GM12878 (cell line): ENCODE data around the gene CD40LG. TPM values are rescaled to one million over a fixed set of nuclear protein-coding genes. Genes with fewer than 3 reads are reported as not detected.

Source experiments
- ATAC-seq: fragments of 200-7000 bp; cut with Tn5 transposase; 3 replicates; pipeline ENCODE4 v1.9.1; 2020; ENCODE audit warnings: mild to moderate bottlenecking, moderate library complexity
- BruUV-seq: library from RNA; stranded (reverse); fragments of 400-500 nt; replicated peaks from 2 replicates; lab custom pipeline; 2021; lab: Mats Ljungman, UMichigan
- CTCF ChIA-PET: fragments of 300-600 bp; sonication (Branson Sonifier 250); formaldehyde crosslinking; extraction: SDS; loops from one replicate; lab custom pipeline; 2021; ENCODE audit warnings: inconsistent platforms; lab: Yijun Ruan, JAX
- POLR2A ChIA-PET: fragments of 350-600 bp; formaldehyde crosslinking; extraction: SDS; loops from one replicate; lab custom pipeline; 2021; ENCODE audit warnings: inconsistent platforms; lab: Charles Lee
- RAD21 ChIA-PET: fragments of 300-600 bp; sonication (Branson Sonifier 250); formaldehyde crosslinking; loops from one replicate; lab custom pipeline; 2023; ENCODE audit warnings: antibody characterized with exemption; ENCODE audit not compliant: unreplicated experiment; lab: Charles Lee
- SMC1A ChIA-PET: fragments of 300-600 bp; sonication (Branson Sonifier 250); formaldehyde crosslinking; loops from one replicate; lab custom pipeline; 2023; ENCODE audit not compliant: unreplicated experiment, uncharacterized antibody; lab: Charles Lee
- DNase-seq: peaks from one replicate; pipeline ENCODE4 v3.0.0-alpha.2; 2011; ENCODE audit warnings: low read depth, low spot score
- FAIRE-seq: peaks from 3 replicates; lab custom pipeline; 2011; peaks lifted over from hg19 to GRCh38; lab: Jason Lieb, UNC
- H2AFZ ChIP-seq: 2 replicates; pipeline ENCODE4 v1.6.0; 2011; ENCODE audit warnings: low read depth, low read length, control low read depth; ENCODE audit not compliant: control insufficient read depth
- H3K27ac ChIP-seq: 2 replicates; pipeline ENCODE4 v1.5.1; 2011; ENCODE audit warnings: control low read depth; ENCODE audit not compliant: control insufficient read depth, insufficient read depth
- H3K27me3 ChIP-seq, 2 experiments: replicated peaks in 1 of 2; 2 replicates each; pipeline versions ENCODE4 v1.6.0 to v1.6.1; 2011; ENCODE audit warnings: low read length in 1 of 2; ENCODE audit not compliant: control insufficient read depth in 2 of 2, insufficient read depth in 2 of 2
- H3K36me3 ChIP-seq, 2 experiments: 2 replicates each; pipeline ENCODE4 v1.5.1; 2011; ENCODE audit warnings: low read length in 1 of 2; ENCODE audit not compliant: control insufficient read depth in 2 of 2, insufficient read depth in 2 of 2
- H3K4me1 ChIP-seq: 2 replicates; pipeline ENCODE4 v1.6.1; 2011; ENCODE audit warnings: mild to moderate bottlenecking, low read length, moderate library complexity, mixed read lengths; ENCODE audit not compliant: control insufficient read depth, insufficient read depth
- H3K4me2 ChIP-seq: 2 replicates; pipeline ENCODE4 v1.6.0; 2011; ENCODE audit warnings: control low read depth; ENCODE audit not compliant: control insufficient read depth, insufficient read depth
- H3K4me3 ChIP-seq: fragments of 200-600 bp; sonication (generic); 2 replicates; pipeline ENCODE4 v1.5.1; 2016
- H3K79me2 ChIP-seq: 2 replicates; pipeline ENCODE4 v1.6.0; 2011; ENCODE audit warnings: low read length; ENCODE audit not compliant: control insufficient read depth, insufficient read depth
- H3K9ac ChIP-seq: 2 replicates; pipeline ENCODE4 v1.8.0; 2011; ENCODE audit warnings: low read length, control low read depth, mixed read lengths; ENCODE audit not compliant: control insufficient read depth, insufficient read depth
- H3K9me3 ChIP-seq: replicated peaks from 3 replicates; pipeline ENCODE4 v1.5.1; 2011; ENCODE audit warnings: mild to moderate bottlenecking, low read length; ENCODE audit not compliant: control insufficient read depth, insufficient read depth
- H4K20me1 ChIP-seq: 2 replicates; pipeline ENCODE4 v1.6.0; 2011; ENCODE audit not compliant: control insufficient read depth, insufficient read depth
- DPF2 ChIP-seq: fragments of 450-650 bp; IDR thresholded peaks from 2 replicates; pipeline ENCODE4 v1.6.1; 2017; ENCODE audit warnings: mild to moderate bottlenecking
- HDGF ChIP-seq: fragments of 450-650 bp; IDR thresholded peaks from 2 replicates; pipeline ENCODE4 v1.6.1; 2016; ENCODE audit warnings: antibody characterized with exemption
- RB1 ChIP-seq: fragments of 450-650 bp; formaldehyde crosslinking; IDR thresholded peaks from 2 replicates; pipeline ENCODE4 v1.6.1; 2017; ENCODE audit warnings: mild to moderate bottlenecking, borderline replicate concordance
- STAT3 ChIP-seq: IDR thresholded peaks from 2 replicates; pipeline ENCODE4 v1.6.1; 2011; ENCODE audit warnings: low read depth, low read length, improper control_type of control experiment
- TCF7 ChIP-seq: IDR thresholded peaks from 2 replicates; pipeline ENCODE4 v1.6.1; 2014; ENCODE audit warnings: antibody characterized with exemption, borderline replicate concordance
- WGBS: methylation state at CpG from one replicate; pipeline ENCODE4 v1.1.6; 2016; ENCODE audit warnings: low lambda C conversion rate; ENCODE audit not compliant: insufficient replicate concordance, insufficient coverage; ENCODE audit errors: missing lambda C conversion rate; 5-methylcytosine and 5-hydroxymethylcytosine counted together
- in situ Hi-C: fragments of 300-500 bp; cut with MboI; formaldehyde crosslinking; loops from 9 replicates; pipeline ENCODE4 v1.14.3; 2018; ENCODE audit warnings: mixed read lengths
- intact Hi-C: fragments of 100-400 bp; cut with micrococcal nuclease; formaldehyde crosslinking; loops from one replicate; pipeline ENCODE4 v1.14.2; 2022; ENCODE audit not compliant: unreplicated experiment
- polyA plus RNA-seq, 11 experiments: library from polyadenylated mRNA; depleted of rRNA in 4 of 11; unstranded in 6 of 11; stranded (reverse) in 5 of 11; fragments of >200 nt; fragmentation: Nextera tagmentation in 4 of 11; fragmentation: Illumina TruSeq in 1 of 11; extraction: Ambion mirVana in 4 of 11; extraction: Trizol in 1 of 11; gene quantifications; 1 replicate in 1 of 11; 2 replicates in 10 of 11; pipeline versions ENCODE4 v1.2.1 to v1.2.3, GENCODE V29; 2011 to 2016; ENCODE audit warnings: inconsistent platforms in 2 of 11, missing spikeins in 2 of 11, low read depth in 1 of 11
- total RNA-seq, 4 experiments: library from RNA; depleted of rRNA in 3 of 4; stranded (reverse); fragments of >200 nt in 3 of 4; fragmentation: Illumina TruSeq in 1 of 4; extraction: Trizol in 1 of 4; gene quantifications; 2 replicates each; pipeline versions ENCODE4 v1.2.1 to v1.2.3, GENCODE V29; 2013 to 2021
- TF ChIP-seq, protein P1 (sequence below): IDR thresholded peaks from 2 replicates; pipeline ENCODE4 v1.6.1; 2012; ENCODE audit warnings: improper control_type of control experiment, low read depth, low read length; ENCODE audit not compliant: insufficient replicate concordance

Gene CD40LG
- total and polyA plus RNA-seq, 10 of the 15 experiments (the other 5 are each of a cell fraction or from before 2014, with no cell fraction given): 0.04 to 0.21 (median 0.11) TPM; not detected in 6

DNA sequence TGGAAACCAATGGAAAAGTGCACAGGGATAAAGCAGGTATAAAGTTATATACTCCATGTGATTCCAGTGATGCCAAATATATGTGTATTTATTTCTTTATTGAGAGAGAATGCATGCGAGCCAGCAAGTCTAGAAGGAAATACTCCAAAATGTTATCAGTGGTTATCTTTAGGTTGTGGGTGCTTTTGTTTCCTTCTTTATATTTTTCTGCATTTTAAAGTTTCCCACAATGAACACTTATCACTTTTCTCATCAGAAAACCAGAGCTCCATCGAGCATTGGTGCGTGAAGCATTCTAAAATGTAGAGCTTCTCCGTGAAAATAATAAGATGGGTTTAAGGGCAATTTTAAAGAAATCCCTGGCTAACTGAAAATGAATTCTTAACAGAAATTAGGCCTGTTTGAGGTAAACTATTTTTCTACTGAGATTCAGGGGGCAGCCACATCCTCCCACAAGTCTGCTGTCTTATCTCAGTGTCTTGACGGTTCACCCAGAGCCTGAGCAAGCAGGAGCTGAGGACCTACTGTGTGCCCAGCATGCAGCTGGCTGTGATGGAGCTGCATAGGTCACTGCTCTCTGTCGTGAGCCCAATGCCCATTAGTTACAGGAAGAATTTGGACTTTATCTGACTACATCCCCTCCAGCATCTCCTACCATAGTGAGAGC lies 18.7 kb upstream of the CD40LG start:
- H2AFZ ChIP-seq: no peak overlapping the region
- H4K20me1 ChIP-seq: no peaks in the 10 kb centered on the region
- H3K4me1 ChIP-seq: peaks cover 10% of the 10 kb centered on the region
- no peak overlapping the region for H3K4me3 ChIP-seq
- H3K27me3 ChIP-seq: no peaks in the 10 kb centered on the region
- in situ Hi-C loops (no loop called here), intact Hi-C loops (loop anchor here (5.0 kb wide), 1 partner anchor 43 kb away; no protein-coding TSS in a partner anchor)
- H3K4me2 ChIP-seq: no peak overlapping the region
- ATAC-seq (no peak), DNase-seq (no peak), FAIRE-seq (no peak)
- 0 out of 2 replicates have a peak, but pooled peaks have one; percentile 30 for TF ChIP-seq DPF2
- no peak for TF ChIP-seq TCF7
- ChIA-PET POLR2A (no interaction called here), CTCF (no interaction called here), RAD21 (no interaction called here), SMC1A (interaction anchor here (1.1 to 3.7 kb wide), 2 partner anchors 11 to 35 kb away, joined by 3 to 24 read pairs; no protein-coding TSS in a partner anchor)
- no TSS peak for BruUV-seq
- no peaks in the 10 kb centered on the region for H3K79me2 ChIP-seq
- WGBS: 33% methylated on average over 6 of the region's 6 CpGs
- H3K27ac ChIP-seq: no peak overlapping the region
- no peak overlapping the region for H3K9ac ChIP-seq
- no peaks in the 10 kb centered on the region for H3K36me3 ChIP-seq
- no peaks in the 10 kb centered on the region for H3K9me3 ChIP-seq

- no peak overlapping the region for H3K4me2 ChIP-seq
- CTCF ChIA-PET: interaction anchor here (1.0 kb wide), 1 partner anchor 12 kb away, joined by 3 read pairs; no protein-coding TSS in a partner anchor
- H3K9ac ChIP-seq: no peak overlapping the region
- intact Hi-C loops (no loop called here), in situ Hi-C loops (no loop called here)
- SMC1A ChIA-PET: no interaction called here
- WGBS: 0% methylated on average over 1 of the region's 1 CpG
- H3K36me3 ChIP-seq: no peaks in the 10 kb centered on the region
- H3K27me3 ChIP-seq: no peaks in the 10 kb centered on the region
- no peak overlapping the region for H3K27ac ChIP-seq
- no peak for DNase-seq
- no peak overlapping the region for H2AFZ ChIP-seq
- no peaks in the 10 kb centered on the region for H3K9me3 ChIP-seq
- no peaks in the 10 kb centered on the region for H3K79me2 ChIP-seq
- no TSS peak for BruUV-seq
- POLR2A ChIA-PET: no interaction called here
- ATAC-seq: no peak
- H3K4me3 ChIP-seq: no peak overlapping the region
- RAD21 ChIA-PET: no interaction called here
- no peaks in the 10 kb centered on the region for H4K20me1 ChIP-seq
- H3K4me1 ChIP-seq: peaks cover 18% of the 10 kb centered on the region
- no peak for FAIRE-seq
- no peak for TF ChIP-seq HDGF
- TF ChIP-seq, protein P1, sequence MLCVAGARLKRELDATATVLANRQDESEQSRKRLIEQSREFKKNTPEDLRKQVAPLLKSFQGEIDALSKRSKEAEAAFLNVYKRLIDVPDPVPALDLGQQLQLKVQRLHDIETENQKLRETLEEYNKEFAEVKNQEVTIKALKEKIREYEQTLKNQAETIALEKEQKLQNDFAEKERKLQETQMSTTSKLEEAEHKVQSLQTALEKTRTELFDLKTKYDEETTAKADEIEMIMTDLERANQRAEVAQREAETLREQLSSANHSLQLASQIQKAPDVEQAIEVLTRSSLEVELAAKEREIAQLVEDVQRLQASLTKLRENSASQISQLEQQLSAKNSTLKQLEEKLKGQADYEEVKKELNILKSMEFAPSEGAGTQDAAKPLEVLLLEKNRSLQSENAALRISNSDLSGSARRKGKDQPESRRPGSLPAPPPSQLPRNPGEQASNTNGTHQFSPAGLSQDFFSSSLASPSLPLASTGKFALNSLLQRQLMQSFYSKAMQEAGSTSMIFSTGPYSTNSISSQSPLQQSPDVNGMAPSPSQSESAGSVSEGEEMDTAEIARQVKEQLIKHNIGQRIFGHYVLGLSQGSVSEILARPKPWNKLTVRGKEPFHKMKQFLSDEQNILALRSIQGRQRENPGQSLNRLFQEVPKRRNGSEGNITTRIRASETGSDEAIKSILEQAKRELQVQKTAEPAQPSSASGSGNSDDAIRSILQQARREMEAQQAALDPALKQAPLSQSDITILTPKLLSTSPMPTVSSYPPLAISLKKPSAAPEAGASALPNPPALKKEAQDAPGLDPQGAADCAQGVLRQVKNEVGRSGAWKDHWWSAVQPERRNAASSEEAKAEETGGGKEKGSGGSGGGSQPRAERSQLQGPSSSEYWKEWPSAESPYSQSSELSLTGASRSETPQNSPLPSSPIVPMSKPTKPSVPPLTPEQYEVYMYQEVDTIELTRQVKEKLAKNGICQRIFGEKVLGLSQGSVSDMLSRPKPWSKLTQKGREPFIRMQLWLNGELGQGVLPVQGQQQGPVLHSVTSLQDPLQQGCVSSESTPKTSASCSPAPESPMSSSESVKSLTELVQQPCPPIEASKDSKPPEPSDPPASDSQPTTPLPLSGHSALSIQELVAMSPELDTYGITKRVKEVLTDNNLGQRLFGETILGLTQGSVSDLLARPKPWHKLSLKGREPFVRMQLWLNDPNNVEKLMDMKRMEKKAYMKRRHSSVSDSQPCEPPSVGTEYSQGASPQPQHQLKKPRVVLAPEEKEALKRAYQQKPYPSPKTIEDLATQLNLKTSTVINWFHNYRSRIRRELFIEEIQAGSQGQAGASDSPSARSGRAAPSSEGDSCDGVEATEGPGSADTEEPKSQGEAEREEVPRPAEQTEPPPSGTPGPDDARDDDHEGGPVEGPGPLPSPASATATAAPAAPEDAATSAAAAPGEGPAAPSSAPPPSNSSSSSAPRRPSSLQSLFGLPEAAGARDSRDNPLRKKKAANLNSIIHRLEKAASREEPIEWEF: no peak
- no peak for TF ChIP-seq RB1
- TF ChIP-seq STAT3: no peak
Observed at GRCh38 chrX:136630881-136631280, 17.1 kb upstream of the CD40LG start.
